Measurements from ENCODE around the gene VWA8.
"Not testable (repeated sequence)": the region's sequence is repeated elsewhere in the genome, so short reads cannot be mapped to it uniquely, and the experiment has no call there.

VWA8 gene

DNA sequence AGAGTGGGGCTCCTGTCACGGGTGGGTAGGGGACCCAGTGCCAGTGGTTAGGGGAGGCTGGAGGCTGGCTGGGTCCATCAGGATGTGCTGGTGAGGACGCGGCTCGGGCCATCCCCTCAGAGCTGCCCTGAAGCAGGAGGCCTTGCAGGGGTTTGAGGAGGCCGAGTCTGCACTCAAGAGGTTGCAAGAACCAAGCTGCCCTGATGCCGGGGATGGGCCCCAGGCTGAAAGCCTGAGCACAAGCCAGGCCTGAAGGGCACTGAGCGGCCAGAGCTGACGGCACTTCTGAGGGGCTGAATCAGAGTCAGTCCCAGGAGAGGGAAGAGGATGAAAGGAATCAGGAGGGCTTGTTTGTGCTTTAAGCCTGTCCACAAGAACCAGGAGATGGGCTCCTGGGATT is 410.6 kb downstream of the VWA8 start:
- DNase-seq (ENCODE audit: low read depth) = no peak

DNA sequence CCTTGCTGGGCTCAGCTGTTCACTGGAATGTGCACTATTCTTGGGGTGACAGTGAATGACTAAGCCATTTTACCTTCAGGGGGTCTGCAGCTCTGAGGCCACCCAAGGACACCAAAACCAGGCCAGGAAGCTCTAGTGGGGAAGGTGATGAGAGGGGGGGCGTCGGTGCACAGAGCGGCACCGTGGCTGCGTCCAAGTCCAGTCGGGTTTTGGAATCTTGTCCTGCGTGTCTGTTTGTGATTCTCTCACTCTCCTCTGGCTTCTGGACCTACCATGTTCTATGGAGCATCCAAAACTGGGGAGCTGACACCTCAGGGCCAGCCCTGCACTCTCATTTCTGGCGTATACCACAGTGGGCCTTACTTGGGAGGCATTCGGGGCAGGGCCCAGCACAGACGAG is 411.4 kb downstream of the VWA8 start:
- no peak for DNase-seq (ENCODE audit: low read depth)

DNA sequence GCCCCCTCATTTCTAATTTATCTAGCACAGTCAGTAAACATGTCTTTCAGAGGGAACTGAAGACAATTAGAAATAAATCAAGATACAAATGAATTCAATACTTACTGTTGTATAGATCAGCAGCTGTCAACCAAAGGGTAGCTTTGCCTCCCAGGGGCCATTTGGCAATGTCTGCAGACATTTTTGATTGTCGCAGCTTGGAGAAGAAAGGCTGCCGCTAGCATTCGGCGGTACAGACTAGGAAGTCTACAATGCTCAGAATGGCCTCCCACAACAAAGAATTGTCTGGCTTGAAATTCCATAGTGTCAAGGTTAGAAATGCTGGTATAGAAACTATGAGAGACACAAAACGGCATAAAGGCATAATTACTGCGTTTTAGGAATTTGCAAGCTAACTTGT is 412.0 kb downstream of the VWA8 start:
- no peak for DNase-seq (ENCODE audit: low read depth)

DNA sequence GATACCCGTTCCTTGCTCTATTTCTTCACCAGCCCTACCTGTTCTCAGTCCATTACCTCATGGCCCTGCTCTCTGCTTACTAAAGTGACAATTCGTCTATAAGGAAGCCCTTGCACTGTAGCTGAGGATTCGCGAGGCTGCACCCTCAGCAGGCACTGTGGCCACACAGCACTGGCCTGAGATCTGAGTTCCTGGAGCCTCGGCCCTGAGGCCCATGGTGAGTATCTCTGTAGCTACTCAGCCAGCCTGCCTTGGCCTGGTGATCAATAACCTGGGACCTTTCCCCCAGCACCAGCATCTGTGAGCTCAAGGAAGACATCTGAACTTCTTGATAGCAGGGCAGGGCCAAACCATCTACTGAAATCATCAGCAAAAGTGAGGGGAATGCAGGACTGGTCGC is 412.9 kb downstream of the VWA8 start:
- DNase-seq (ENCODE audit: low read depth) = no peak

- DNase-seq (ENCODE audit: low read depth) = no peak
These were observed 413.5 kb downstream of the VWA8 start for GRCh38 chr13:41547251-41548000.

DNA sequence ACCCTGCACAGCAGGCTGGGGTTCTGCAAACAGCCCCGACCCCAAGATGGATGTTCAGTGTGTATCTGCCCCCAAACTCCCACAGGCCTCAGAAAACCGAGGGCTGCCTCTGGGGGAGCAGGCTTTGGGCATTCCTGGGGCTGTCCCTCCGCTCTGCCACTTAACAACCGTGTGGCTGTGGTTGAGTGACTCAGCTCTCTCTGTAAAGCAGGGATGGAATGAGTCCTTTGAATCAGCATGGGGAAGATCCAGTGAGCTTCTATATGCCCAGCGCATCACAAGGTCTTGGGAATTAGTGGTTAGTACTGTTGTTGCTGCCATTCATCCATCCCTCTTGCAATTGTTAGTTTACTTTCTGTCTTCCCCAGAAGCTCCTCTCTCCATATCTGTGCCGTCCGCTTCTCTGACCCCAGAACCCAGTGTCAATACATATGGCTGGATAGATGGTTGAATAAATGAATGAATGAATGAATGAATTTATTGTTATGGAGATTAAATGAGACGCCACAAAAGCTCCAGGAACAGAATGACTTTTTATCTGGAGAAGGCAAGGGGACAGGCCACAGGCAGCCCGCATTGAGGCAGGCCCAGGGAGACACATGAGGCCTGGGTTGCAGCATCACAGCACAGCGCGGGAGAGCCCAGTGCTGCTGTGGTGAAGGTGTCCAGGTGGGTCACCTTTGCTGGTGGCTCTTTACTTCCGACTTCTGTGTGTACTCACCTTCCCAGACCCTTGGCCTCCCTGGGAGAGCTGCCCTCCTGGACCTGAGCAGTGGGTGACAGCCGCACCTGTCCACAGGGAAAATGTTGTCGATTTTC is 414.3 kb downstream of the VWA8 start:
- DNase-seq (ENCODE audit: low read depth) = no peak

- no peak for DNase-seq (ENCODE audit: low read depth)
These were observed 415.5 kb downstream of the VWA8 start for GRCh38 chr13:41545432-41545707.

DNA sequence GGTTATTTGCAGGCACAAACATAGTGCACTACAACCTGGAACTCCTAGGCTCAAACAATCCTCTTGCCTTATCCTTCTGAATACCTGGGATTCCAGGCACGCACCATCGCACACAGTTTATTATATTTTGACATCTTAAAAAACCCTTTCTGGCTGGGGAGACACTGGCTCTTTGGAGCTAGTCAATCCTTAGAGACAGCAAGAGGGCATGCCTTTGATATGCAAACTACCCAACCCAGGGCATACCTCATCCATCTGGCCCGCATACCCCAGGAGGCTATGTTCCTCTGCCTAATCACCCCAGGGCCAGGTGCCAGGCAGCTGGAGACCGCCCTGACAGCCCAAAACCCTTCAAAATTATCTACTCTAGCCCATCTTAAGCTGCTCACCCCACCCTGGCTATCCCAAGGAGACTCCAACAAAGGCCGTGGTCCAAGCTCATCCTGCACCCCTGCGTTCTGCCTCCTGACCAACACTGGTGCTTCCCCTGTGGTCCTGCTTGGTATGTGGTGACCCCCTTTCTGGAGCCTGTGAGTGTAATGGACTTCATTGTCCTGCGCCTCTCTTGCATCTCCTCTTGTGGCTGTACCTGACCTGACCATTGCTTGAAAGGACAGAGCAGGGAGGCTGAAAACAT is 417.1 kb downstream of the VWA8 start:
- no peak for DNase-seq (ENCODE audit: low read depth)

GRCh38 chr13:41542799-41543198 is 418.1 kb downstream of the VWA8 start:
- DNase-seq (ENCODE audit: low read depth) = not testable (repeated sequence)

DNA sequence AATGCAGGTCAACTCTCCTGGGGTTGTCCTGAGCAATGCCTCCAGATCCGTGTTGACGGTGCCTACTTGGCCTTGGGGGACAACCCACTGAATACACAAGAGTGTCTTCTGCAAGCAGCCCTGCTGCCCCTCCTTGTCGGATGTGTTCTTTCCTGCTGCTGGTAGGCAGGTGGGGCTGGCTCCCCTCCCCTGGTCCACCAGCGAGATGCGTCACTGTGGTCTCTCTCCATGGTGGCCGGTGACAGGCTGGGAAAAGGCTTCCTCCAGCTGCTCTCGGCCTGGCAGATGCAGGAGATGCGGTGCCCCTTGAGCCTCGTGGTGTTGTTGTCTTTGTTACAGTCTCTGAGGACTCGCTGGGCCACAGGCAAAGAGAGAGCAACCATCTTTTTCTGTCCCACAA is 418.6 kb downstream of the VWA8 start:
- DNase-seq (ENCODE audit: low read depth) = no peak

DNA sequence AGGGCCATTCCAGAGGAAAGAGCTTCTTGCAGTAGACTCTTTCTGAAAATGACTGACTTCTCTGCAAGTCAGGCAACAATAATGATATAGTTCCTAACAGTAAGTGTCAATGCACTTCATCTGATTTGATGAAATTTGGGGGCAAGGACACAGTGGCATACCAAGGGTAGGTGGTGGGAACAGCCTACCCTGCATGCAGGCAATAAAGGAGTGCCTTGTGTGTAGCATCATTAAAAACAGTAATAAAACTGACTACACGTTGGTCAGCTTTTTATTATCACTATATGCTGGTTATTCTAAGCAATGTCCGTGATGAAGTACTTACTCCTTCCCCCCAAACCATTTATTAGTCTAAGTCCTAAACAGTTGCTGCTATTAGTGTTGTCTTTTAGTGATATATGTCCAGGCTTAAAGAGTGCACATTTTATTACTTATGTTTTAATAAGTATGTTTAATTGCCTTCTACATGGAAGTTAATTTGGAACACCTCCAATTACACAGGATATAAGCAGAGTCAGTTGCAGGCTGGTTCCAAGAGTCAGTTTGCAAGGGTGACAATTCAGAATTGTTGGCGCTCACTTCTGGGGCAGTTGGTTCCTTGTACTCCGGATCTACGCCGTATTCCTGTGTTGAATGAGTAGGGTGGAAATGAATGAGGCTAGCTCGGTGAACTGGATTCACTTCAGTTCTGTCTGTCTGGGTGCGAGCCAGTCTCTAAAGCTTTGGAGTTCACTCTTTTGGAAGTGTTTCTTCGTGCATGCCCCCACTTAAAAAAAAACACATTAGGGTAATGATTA is 419.6 kb downstream of the VWA8 start:
- no peak for DNase-seq (ENCODE audit: low read depth)

GRCh38 chr13:41540240-41540639 is 420.7 kb downstream of the VWA8 start:
- DNase-seq (ENCODE audit: low read depth) = peak; percentile 6

- DNase-seq (ENCODE audit: low read depth) = no peak
These were observed 427.4 kb downstream of the VWA8 start for GRCh38 chr13:41533266-41534052.

DNA sequence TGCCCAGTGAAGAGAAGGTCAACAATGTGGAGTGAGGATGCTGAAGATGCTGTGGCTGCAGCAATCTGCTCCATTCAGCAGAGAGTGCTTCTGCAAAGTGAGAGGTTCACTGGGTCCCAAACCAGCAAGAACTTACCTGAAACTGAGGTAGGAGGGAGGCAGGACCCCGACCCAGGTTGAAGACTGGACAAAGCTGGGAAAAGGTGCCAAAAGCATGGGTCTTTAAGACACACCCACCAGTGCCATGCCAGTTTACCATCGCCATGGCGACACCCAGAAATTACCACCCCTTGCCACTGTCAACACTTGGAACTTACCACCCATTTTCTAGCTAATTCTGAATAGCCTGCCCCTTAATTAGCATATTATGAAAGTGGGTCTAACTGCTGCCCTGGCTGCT is 432.9 kb downstream of the VWA8 start:
- DNase-seq (ENCODE audit: low read depth) = no peak

DNA sequence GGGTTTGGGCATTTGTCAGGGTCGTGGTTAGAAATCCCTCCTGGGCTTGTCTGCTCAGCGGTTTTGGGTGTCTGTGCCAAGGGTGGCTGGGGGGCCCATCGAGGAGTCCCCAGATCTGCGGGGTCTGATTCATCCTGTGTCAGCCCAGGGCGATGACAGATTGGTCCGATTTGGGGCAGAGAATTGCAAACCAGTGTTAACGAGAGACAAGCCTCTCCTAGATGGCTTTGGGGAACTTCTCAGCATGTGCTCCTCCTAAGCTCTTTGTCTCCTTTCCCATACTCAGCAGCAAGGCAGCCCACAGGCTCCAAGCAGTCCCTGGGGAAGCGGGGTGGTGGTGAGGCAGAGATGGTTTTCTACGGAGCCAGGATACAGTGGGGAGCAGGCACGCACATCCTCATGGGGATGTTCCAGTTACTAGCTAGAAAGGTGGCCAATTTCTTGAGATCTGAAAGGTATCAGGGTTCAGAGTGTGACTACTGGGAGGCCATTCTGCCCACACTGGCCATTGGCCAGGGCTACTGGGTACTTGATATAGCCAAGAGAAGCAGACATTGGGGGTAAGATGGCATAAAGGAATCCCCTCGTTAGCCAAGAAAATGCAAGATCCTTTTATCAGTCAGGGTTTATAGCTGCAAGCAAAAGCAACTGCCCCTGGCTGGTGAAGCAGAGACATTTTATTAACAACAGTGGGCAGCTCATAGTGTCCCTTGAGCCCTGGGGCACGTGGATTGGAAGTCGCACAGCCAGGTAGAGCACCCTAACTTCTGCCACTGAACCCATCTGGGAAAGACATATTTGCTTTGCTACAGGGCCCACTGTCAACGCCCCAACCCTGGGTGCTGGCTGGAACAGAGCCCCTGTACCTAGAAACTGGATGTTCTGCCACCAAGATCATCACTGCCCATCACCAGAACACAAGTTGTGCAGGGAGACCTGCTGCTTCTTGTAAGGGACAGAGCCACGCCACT is 440.0 kb downstream of the VWA8 start:
- no peak for DNase-seq (ENCODE audit: low read depth)

GRCh38 chr13:41520016-41520659 is 440.8 kb downstream of the VWA8 start:
- DNase-seq (ENCODE audit: low read depth) = no peak

All from T-helper 22 cell (primary cell).